HCT116 (cell line): Measurements from ENCODE around the gene DPH6. TPM values are rescaled to one million over a fixed set of nuclear protein-coding genes. Genes with fewer than 3 reads are reported as not detected.
"Not testable (repeated sequence)": the region's sequence is repeated elsewhere in the genome, so short reads cannot be mapped to it uniquely, and the experiment has no call there.

Source experiments
- ATAC-seq: fragments of 200-7000 bp; cut with Tn5 transposase; 2 replicates; pipeline ENCODE4 v1.9.1; 2020; ENCODE audit warnings: mild to moderate bottlenecking, moderate library complexity
- BruUV-seq: library from RNA; stranded (reverse); fragments of 400-500 nt; replicated peaks from 2 replicates; lab custom pipeline; 2021; lab: Mats Ljungman, UMichigan
- CTCF ChIA-PET: fragments of 300-600 bp; sonication (Branson Sonifier 250); formaldehyde crosslinking; loops from one replicate; lab custom pipeline; 2021; ENCODE audit warnings: antibody characterized with exemption; lab: Charles Lee
- POLR2A ChIA-PET: fragments of 300-600, 350-600 bp; sonication (Branson Sonifier 250); formaldehyde crosslinking; loops from one replicate; lab custom pipeline; 2021; ENCODE audit warnings: antibody characterized with exemption; lab: Charles Lee
- RAD21 ChIA-PET, 2 experiments: fragments of 300-600 bp; sonication (Branson Sonifier 250); formaldehyde crosslinking; loops; one replicate each; lab custom pipeline; 2023; ENCODE audit warnings: low total read pairs in 2 of 2; ENCODE audit not compliant: uncharacterized antibody in 2 of 2, unreplicated experiment in 2 of 2, low non-redundant PET in 1 of 2; lab: Charles Lee
- DNase-seq: peaks from one replicate; pipeline ENCODE4 v3.0.0-alpha.2; 2010; ENCODE audit warnings: low read depth, low spot score
- H2AFZ ChIP-seq: fragments of 200-600 bp; shearing (Covaris generic), sonication (generic); 2 replicates; pipeline ENCODE4 v1.6.1; 2017; ENCODE audit warnings: low read depth, mixed run types, mixed read lengths, antibody characterized with exemption, low read length; ENCODE audit not compliant: poor library complexity, severe bottlenecking
- H3K27ac ChIP-seq: 2 replicates; pipeline ENCODE4 v1.5.1; 2012; ENCODE audit warnings: low read depth, low read length
- H3K27me3 ChIP-seq: fragments of 200-600 bp; sonication (generic); 2 replicates; pipeline ENCODE4 v1.6.1; 2016; ENCODE audit warnings: mixed run types, low read length, mixed read lengths; ENCODE audit not compliant: insufficient read depth
- H3K36me3 ChIP-seq, 2 experiments: fragments of 200-500 bp in 1 of 2; fragments of 200-600 bp in 1 of 2; sonication (Bioruptor generic) in 1 of 2; sonication (generic) in 1 of 2; 2 replicates each; pipeline versions ENCODE4 v1.5.1 to v1.6.1; 2014 to 2016; ENCODE audit warnings: low read length in 2 of 2, inconsistent platforms in 1 of 2, mixed read lengths in 1 of 2, mixed run types in 1 of 2; ENCODE audit not compliant: insufficient read depth in 2 of 2, control insufficient read depth in 1 of 2
- H3K4me1 ChIP-seq, 2 experiments: fragments of 200-600 bp in 1 of 2; sonication (generic) in 1 of 2; 2 replicates each; pipeline versions ENCODE4 v1.5.1 to v1.6.1; 2012 to 2017; ENCODE audit warnings: low read length in 2 of 2, inconsistent platforms in 1 of 2, mild to moderate bottlenecking in 1 of 2, mixed read lengths in 1 of 2, mixed run types in 1 of 2, moderate library complexity in 1 of 2; ENCODE audit not compliant: insufficient read depth in 2 of 2, control insufficient read depth in 1 of 2
- H3K4me2 ChIP-seq: fragments of 200-600 bp; sonication (generic); 2 replicates; pipeline ENCODE4 v1.6.1; 2017; ENCODE audit warnings: mixed run types, low read length, mixed read lengths
- H3K4me3 ChIP-seq, 2 experiments: fragments of 200-600 bp in 1 of 2; sonication (generic) in 1 of 2; replicated peaks in 1 of 2; 2 replicates each; pipeline ENCODE4 v1.5.1; 2011 to 2016; ENCODE audit warnings: low read length in 2 of 2, control low read depth in 1 of 2, low read depth in 1 of 2, mild to moderate bottlenecking in 1 of 2, mixed read lengths in 1 of 2, mixed run types in 1 of 2
- H3K79me2 ChIP-seq: fragments of 200-600 bp; sonication (generic); 2 replicates; pipeline ENCODE4 v1.6.1; 2017; ENCODE audit warnings: mild to moderate bottlenecking, mixed run types, low read length, moderate library complexity, mixed read lengths; ENCODE audit not compliant: insufficient read depth
- H3K9ac ChIP-seq: fragments of 200-600 bp; sonication (generic); 2 replicates; pipeline ENCODE4 v1.6.1; 2016; ENCODE audit warnings: low read length, mixed read lengths
- H3K9me2 ChIP-seq: fragments of 200-600 bp; sonication (generic), shearing (Covaris generic); 2 replicates; pipeline ENCODE4 v1.6.1; 2017; ENCODE audit warnings: mixed run types, mild to moderate bottlenecking, moderate library complexity; ENCODE audit not compliant: insufficient read depth
- H3K9me3 ChIP-seq, 2 experiments: fragments of 200-500 bp in 1 of 2; fragments of 200-600 bp in 1 of 2; sonication (Bioruptor generic) in 1 of 2; sonication (generic) in 1 of 2; 2 replicates each; pipeline ENCODE4 v1.6.1; 2014 to 2017; ENCODE audit warnings: low read length in 2 of 2, mixed read lengths in 2 of 2, inconsistent platforms in 1 of 2, low read depth in 1 of 2, mild to moderate bottlenecking in 1 of 2, mixed run types in 1 of 2, moderate library complexity in 1 of 2; ENCODE audit not compliant: control insufficient read depth in 1 of 2, insufficient read depth in 1 of 2
- H4K20me1 ChIP-seq: fragments of 200-600 bp; sonication (generic), shearing (Covaris generic); 2 replicates; pipeline ENCODE4 v1.6.1; 2017; ENCODE audit warnings: mixed run types, mild to moderate bottlenecking, moderate library complexity; ENCODE audit not compliant: insufficient read depth
- CTCF ChIP-seq, 3 experiments: fragments of 200-600 bp in 1 of 3; sonication (generic) in 1 of 3; IDR thresholded peaks in 2 of 3; conservative IDR thresholded peaks in 1 of 3; 2 replicates each; pipeline ENCODE4 v1.5.1; 2012 to 2017; ENCODE audit warnings: low read depth in 2 of 3, low read length in 2 of 3, antibody characterized with exemption in 1 of 3, borderline replicate concordance in 1 of 3, control low read depth in 1 of 3, mild to moderate bottlenecking in 1 of 3, mixed read lengths in 1 of 3, mixed run types in 1 of 3, moderate library complexity in 1 of 3; ENCODE audit not compliant: insufficient read depth in 1 of 3
- JUND ChIP-seq: IDR thresholded peaks from 2 replicates; pipeline ENCODE4 v1.6.1; 2012
- MAX ChIP-seq: IDR thresholded peaks from 2 replicates; pipeline ENCODE4 v1.6.1; 2012
- SP1 ChIP-seq: IDR thresholded peaks from 2 replicates; pipeline ENCODE4 v1.6.1; 2012; ENCODE audit warnings: low read depth
- ZFX ChIP-seq: fragments of 450-650 bp; IDR thresholded peaks from 2 replicates; pipeline ENCODE4 v1.6.1; 2017
- intact Hi-C: fragments of 100-400 bp; cut with micrococcal nuclease; formaldehyde crosslinking; loops from 2 replicates; pipeline ENCODE4 v1.10.0; 2022
- total RNA-seq: library from RNA; stranded (reverse); gene quantifications from one replicate; pipeline ENCODE4 v1.2.1, GENCODE V29; 2021; ENCODE audit not compliant: unreplicated experiment

Gene DPH6
- total RNA-seq, 1 experiment from 2014 or later = 18.2 TPM

- no peaks in the 10 kb centered on the region for H3K9me3 ChIP-seq
- intact Hi-C loops = no loop called here
- ATAC-seq (0 out of 2 replicates have a peak, but pooled peaks have one; percentile 30), DNase-seq (no peak)
- H3K9me2 ChIP-seq = no peaks in the 10 kb centered on the region
- POLR2A ChIA-PET = no interaction called here
- H4K20me1 ChIP-seq = no peaks in the 10 kb centered on the region
- H3K36me3 ChIP-seq = no peaks in the 10 kb centered on the region
- H3K4me2 ChIP-seq = no peak overlapping the region
- H2AFZ ChIP-seq = no peak overlapping the region
- RAD21 ChIA-PET = no interaction called here
- no peaks in the 10 kb centered on the region for H3K79me2 ChIP-seq
- CTCF ChIA-PET = no interaction called here
- H3K4me1 ChIP-seq = no peaks in the 10 kb centered on the region
- TF ChIP-seq SP1 = no peak
- no peak for TF ChIP-seq CTCF (IDR thresholded peaks at IDR 0.05 in 2 of 3, conservative IDR thresholded peaks at IDR 0.05 in 1 of 3; ENCODE audit: borderline replicate concordance in 1 of 3, insufficient read depth in 1 of 3, low read depth in 2 of 3, low read length in 2 of 3)
- TF ChIP-seq ZFX = no peak
- no peak for TF ChIP-seq JUND
- TF ChIP-seq MAX = no peak
- no peak overlapping the region for H3K4me3 ChIP-seq
- no peak overlapping the region for H3K9ac ChIP-seq
- no peaks in the 10 kb centered on the region for H3K27me3 ChIP-seq
- BruUV-seq = no TSS peak
- H3K27ac ChIP-seq = no peak overlapping the region
These were observed 166.0 kb downstream of the DPH6 start for GRCh38 chr15:35379972-35380371.

- H2AFZ ChIP-seq, H3K27ac ChIP-seq, H3K79me2 ChIP-seq, H3K36me3 ChIP-seq, H3K9me2 ChIP-seq, RAD21 ChIA-PET, H3K9me3 ChIP-seq, H3K4me1 ChIP-seq, H3K27me3 ChIP-seq, H3K9ac ChIP-seq, BruUV-seq, H3K4me3 ChIP-seq, DNase-seq, H4K20me1 ChIP-seq, POLR2A ChIA-PET, ATAC-seq, H3K4me2 ChIP-seq, CTCF ChIA-PET, intact Hi-C loops: not testable (repeated sequence)
These were observed 167.5 kb downstream of the DPH6 start for GRCh38 chr15:35378454-35378853.
